Neural cell (in vitro differentiated cells): ENCODE results near the gene FKBP10. TPM values are rescaled to one million over a fixed set of nuclear protein-coding genes. Genes with fewer than 3 reads are reported as not detected.

Experiments
- H2AFZ ChIP-seq: fragments of 200-600, 300-800 bp; sonication (generic), shearing (Covaris generic); 2 replicates; pipeline ENCODE4 v1.6.0; 2014; ENCODE audit warnings: low read depth, mild to moderate bottlenecking, antibody characterized with exemption, low read length, moderate library complexity
- H3F3A ChIP-seq: fragments of 200-600 bp; shearing (Covaris generic); 2 replicates; pipeline ENCODE4 v1.6.1; 2016; ENCODE audit warnings: mild to moderate bottlenecking, moderate library complexity, mixed read lengths, antibody characterized with exemption, low read length; ENCODE audit not compliant: insufficient read depth, poor library complexity, severe bottlenecking
- H3K27ac ChIP-seq: fragments of 200-600, 300-800 bp; sonication (generic), shearing (Covaris generic); 2 replicates; pipeline ENCODE4 v1.5.1; 2014; ENCODE audit warnings: mild to moderate bottlenecking, low read length, moderate library complexity
- H3K27me3 ChIP-seq: fragments of 300-800, 200-600 bp; sonication (generic), shearing (Covaris generic); 2 replicates; pipeline ENCODE4 v1.6.0; 2014; ENCODE audit warnings: mild to moderate bottlenecking, low read depth, low read length, moderate library complexity; ENCODE audit not compliant: insufficient read depth
- H3K36me3 ChIP-seq: fragments of 300-800, 200-600 bp; sonication (generic), shearing (Covaris generic); 2 replicates; pipeline ENCODE4 v1.5.1; 2014; ENCODE audit warnings: mild to moderate bottlenecking, antibody characterized with exemption, low read length, moderate library complexity; ENCODE audit not compliant: insufficient read depth
- H3K4me2 ChIP-seq: fragments of 300-800, 200-600 bp; sonication (generic), shearing (Covaris generic); 2 replicates; pipeline ENCODE4 v1.6.0; 2014; ENCODE audit warnings: mild to moderate bottlenecking, low read length
- H3K4me3 ChIP-seq: fragments of 300-800, 200-600 bp; sonication (generic), shearing (Covaris generic); 2 replicates; pipeline ENCODE4 v1.5.1; 2014; ENCODE audit warnings: mild to moderate bottlenecking, low read length, moderate library complexity
- H3K79me2 ChIP-seq: fragments of 200-600 bp; shearing (Covaris generic); replicated peaks from 2 replicates; pipeline ENCODE4 v1.6.0; 2014; ENCODE audit warnings: mild to moderate bottlenecking, low read length, moderate library complexity; ENCODE audit not compliant: insufficient read depth
- H3K9ac ChIP-seq: fragments of 300-800, 200-600 bp; sonication (generic), shearing (Covaris generic); 2 replicates; pipeline ENCODE4 v1.6.1; 2016; ENCODE audit warnings: mild to moderate bottlenecking, low read length, mixed read lengths
- H3K9me2 ChIP-seq: fragments of 200-600 bp; shearing (Covaris generic); 2 replicates; pipeline ENCODE4 v1.6.1; 2016; ENCODE audit warnings: mild to moderate bottlenecking, low read length, mixed read lengths; ENCODE audit not compliant: insufficient read depth
- H3K9me3 ChIP-seq: fragments of 200-600, 300-800 bp; sonication (generic), shearing (Covaris generic); 2 replicates; pipeline ENCODE4 v1.6.1; 2016; ENCODE audit warnings: mild to moderate bottlenecking, mixed run types, low read length, moderate library complexity, mixed read lengths
- H4K20me1 ChIP-seq: fragments of 200-600 bp; shearing (Covaris generic); 2 replicates; pipeline ENCODE4 v1.6.1; 2016; ENCODE audit warnings: mild to moderate bottlenecking, mixed run types; ENCODE audit not compliant: insufficient read depth
- CTCF ChIP-seq: fragments of 450-650 bp; IDR thresholded peaks from 2 replicates; pipeline ENCODE4 v1.5.1; 2014; ENCODE audit warnings: antibody characterized with exemption, mild to moderate bottlenecking, moderate library complexity; ENCODE audit not compliant: poor library complexity, severe bottlenecking
- EP300 ChIP-seq: fragments of 450-650 bp; conservative IDR thresholded peaks from 2 replicates; pipeline ENCODE4 v1.6.1; 2014; ENCODE audit warnings: antibody characterized with exemption, mild to moderate bottlenecking, moderate library complexity; ENCODE audit not compliant: poor library complexity, severe bottlenecking
- EZH2 ChIP-seq: fragments of 200-600, 300-800 bp; shearing (Covaris generic), sonication (generic); IDR thresholded peaks from 2 replicates; pipeline ENCODE4 v1.6.1; 2014; ENCODE audit warnings: antibody characterized with exemption, low read length, borderline replicate concordance, mild to moderate bottlenecking; ENCODE audit not compliant: insufficient read depth, poor library complexity, severe bottlenecking
- MXI1 ChIP-seq: fragments of 450-650 bp; conservative IDR thresholded peaks from 2 replicates; pipeline ENCODE4 v1.6.1; 2014; ENCODE audit warnings: antibody characterized with exemption, mild to moderate bottlenecking; ENCODE audit not compliant: poor library complexity, severe bottlenecking
- POLR2AphosphoS5 ChIP-seq: IDR thresholded peaks from 2 replicates; pipeline ENCODE4 v1.6.1; 2012
- RAD21 ChIP-seq: fragments of 450-650 bp; conservative IDR thresholded peaks from 2 replicates; pipeline ENCODE4 v1.6.1; 2014; ENCODE audit warnings: antibody characterized with exemption, mild to moderate bottlenecking, moderate library complexity
- SMC3 ChIP-seq: fragments of 450-650 bp; conservative IDR thresholded peaks from 2 replicates; pipeline ENCODE4 v1.6.1; 2014; ENCODE audit warnings: antibody characterized with exemption, mild to moderate bottlenecking, moderate library complexity; ENCODE audit not compliant: poor library complexity
- TAF1 ChIP-seq: IDR thresholded peaks from 2 replicates; pipeline ENCODE4 v1.6.1; 2012; ENCODE audit warnings: low read depth
- polyA plus RNA-seq: library from polyadenylated mRNA; depleted of rRNA; stranded (reverse); fragments of >200 nt; gene quantifications from 2 replicates; pipeline ENCODE4 v1.2.3, GENCODE V29; 2014
- small RNA-seq, 3 experiments: library from RNA; depleted of rRNA; stranded (forward); fragments of <200 nt; gene quantifications; one replicate each; pipeline ENCODE3, GENCODE V24; 2012
- TF ChIP-seq, protein P1 (sequence below): IDR thresholded peaks from 2 replicates; pipeline ENCODE4 v1.6.1; 2012; ENCODE audit warnings: borderline replicate concordance

FKBP10 gene
- polyA plus RNA-seq, 1 donor from 2014 or later = 3.5 TPM

DNA sequence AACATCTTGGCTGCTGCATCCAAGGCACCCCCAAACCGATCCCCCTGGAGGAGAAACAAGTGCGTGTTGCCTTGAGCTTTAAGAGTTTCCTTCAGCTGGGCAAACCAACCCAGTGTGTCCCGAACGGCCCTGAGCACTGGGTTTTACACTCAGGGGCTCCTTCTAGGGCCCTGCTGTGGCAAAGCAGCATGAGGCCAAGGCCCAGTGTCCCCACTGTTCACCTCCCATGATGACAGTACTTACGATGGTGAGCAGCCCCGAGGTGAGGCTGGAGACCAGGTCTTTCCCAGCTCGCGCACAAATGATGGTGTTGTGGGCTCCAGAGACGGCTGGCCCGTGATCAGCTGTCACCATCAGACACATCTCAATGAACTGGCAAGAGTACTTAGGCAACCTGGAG, 59.0 kb downstream of the FKBP10 start:
- Histone ChIP-seq H3K9ac (no peak overlapping the region), H3K9me2 (no peaks in the 10 kb centered on the region), H2AFZ (no peak overlapping the region), H3K27me3 (no peaks in the 10 kb centered on the region), H3K9me3 (no peaks in the 10 kb centered on the region), H3K27ac (no peak overlapping the region), H3K79me2 (no peaks in the 10 kb centered on the region), H3K4me3 (no peak overlapping the region), H4K20me1 (no peaks in the 10 kb centered on the region), H3F3A (no peaks in the 10 kb centered on the region), H3K36me3 (peaks cover 5% of the 10 kb centered on the region), H3K4me2 (no peak overlapping the region)
- TF ChIP-seq RAD21 = no peak
- TF ChIP-seq EZH2 = no peak
- TF ChIP-seq CTCF = no peak
- TF ChIP-seq EP300 = no peak
- TF ChIP-seq TAF1 = no peak
- TF ChIP-seq MXI1 = no peak
- TF ChIP-seq POLR2AphosphoS5 = no peak
- TF ChIP-seq, protein P1, sequence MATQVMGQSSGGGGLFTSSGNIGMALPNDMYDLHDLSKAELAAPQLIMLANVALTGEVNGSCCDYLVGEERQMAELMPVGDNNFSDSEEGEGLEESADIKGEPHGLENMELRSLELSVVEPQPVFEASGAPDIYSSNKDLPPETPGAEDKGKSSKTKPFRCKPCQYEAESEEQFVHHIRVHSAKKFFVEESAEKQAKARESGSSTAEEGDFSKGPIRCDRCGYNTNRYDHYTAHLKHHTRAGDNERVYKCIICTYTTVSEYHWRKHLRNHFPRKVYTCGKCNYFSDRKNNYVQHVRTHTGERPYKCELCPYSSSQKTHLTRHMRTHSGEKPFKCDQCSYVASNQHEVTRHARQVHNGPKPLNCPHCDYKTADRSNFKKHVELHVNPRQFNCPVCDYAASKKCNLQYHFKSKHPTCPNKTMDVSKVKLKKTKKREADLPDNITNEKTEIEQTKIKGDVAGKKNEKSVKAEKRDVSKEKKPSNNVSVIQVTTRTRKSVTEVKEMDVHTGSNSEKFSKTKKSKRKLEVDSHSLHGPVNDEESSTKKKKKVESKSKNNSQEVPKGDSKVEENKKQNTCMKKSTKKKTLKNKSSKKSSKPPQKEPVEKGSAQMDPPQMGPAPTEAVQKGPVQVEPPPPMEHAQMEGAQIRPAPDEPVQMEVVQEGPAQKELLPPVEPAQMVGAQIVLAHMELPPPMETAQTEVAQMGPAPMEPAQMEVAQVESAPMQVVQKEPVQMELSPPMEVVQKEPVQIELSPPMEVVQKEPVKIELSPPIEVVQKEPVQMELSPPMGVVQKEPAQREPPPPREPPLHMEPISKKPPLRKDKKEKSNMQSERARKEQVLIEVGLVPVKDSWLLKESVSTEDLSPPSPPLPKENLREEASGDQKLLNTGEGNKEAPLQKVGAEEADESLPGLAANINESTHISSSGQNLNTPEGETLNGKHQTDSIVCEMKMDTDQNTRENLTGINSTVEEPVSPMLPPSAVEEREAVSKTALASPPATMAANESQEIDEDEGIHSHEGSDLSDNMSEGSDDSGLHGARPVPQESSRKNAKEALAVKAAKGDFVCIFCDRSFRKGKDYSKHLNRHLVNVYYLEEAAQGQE = no peak
- no peak for TF ChIP-seq SMC3

Small RNA genes within 50 kb of the gene (small RNA-seq; reads per million reads assigned to genes)
- gene AC125257.2 = 0 reads per million in 3 experiments

Other genes starting within 250 kb of the FKBP10 start
- not detected in 2 replicates for gene KRT9, start 240.9 kb upstream of the FKBP10 start, polyA plus RNA-seq
- gene KRT14, start 226.1 kb upstream of the FKBP10 start, polyA plus RNA-seq = not detected in 2 replicates
- not detected in 2 replicates for gene KRT16, start 200.2 kb upstream of the FKBP10 start, polyA plus RNA-seq
- gene KRT17, start 188.4 kb upstream of the FKBP10 start, polyA plus RNA-seq = 0.78 TPM in 1 of 2 replicates, not detected in the other
- 257 and 258 TPM in 2 replicates for gene EIF1, start 124.1 kb upstream of the FKBP10 start, polyA plus RNA-seq
- gene GAST, start 100.7 kb upstream of the FKBP10 start, polyA plus RNA-seq = not detected in 2 replicates
- 0.79 and 1.5 TPM in 2 replicates for gene HAP1, start 78.4 kb upstream of the FKBP10 start, polyA plus RNA-seq
- gene JUP, start 26.3 kb upstream of the FKBP10 start, polyA plus RNA-seq = 46.1 and 82.2 TPM in 2 replicates
- 17.8 and 20.5 TPM in 2 replicates for gene P3H4, start 1.1 kb upstream of the FKBP10 start, polyA plus RNA-seq
- 272 and 281 TPM in 2 replicates for gene NT5C3B, start 23.2 kb downstream of the FKBP10 start, polyA plus RNA-seq
- 0.22 TPM in 1 of 2 replicates, not detected in the other for gene KLHL10, start 24.8 kb downstream of the FKBP10 start, polyA plus RNA-seq
- gene KLHL11, start 52.4 kb downstream of the FKBP10 start, polyA plus RNA-seq = 30.3 and 31.1 TPM in 2 replicates
- 136 and 148 TPM in 2 replicates for gene ACLY, start 105.9 kb downstream of the FKBP10 start, polyA plus RNA-seq
- 5.2 and 5.7 TPM in 2 replicates for gene ODAD4, start 117.6 kb downstream of the FKBP10 start, polyA plus RNA-seq
- gene CNP, start 153.8 kb downstream of the FKBP10 start, polyA plus RNA-seq = 27.7 and 29.6 TPM in 2 replicates
- 107 and 126 TPM in 2 replicates for gene DNAJC7, start 204.4 kb downstream of the FKBP10 start, polyA plus RNA-seq
- 60.2 and 69.9 TPM in 2 replicates for gene NKIRAS2, start 207.1 kb downstream of the FKBP10 start, polyA plus RNA-seq
- gene C17orf113, start 237.6 kb downstream of the FKBP10 start, polyA plus RNA-seq = 3.0 and 5.2 TPM in 2 replicates